Mesothelial cell of epicardium (in vitro differentiated cells): Measurements from ENCODE around the gene KLHDC8B. TPM values are rescaled to one million over a fixed set of nuclear protein-coding genes. Genes with fewer than 3 reads are reported as not detected.

Experiments used
- DNase-seq, 2 experiments: peaks; one replicate each; pipeline ENCODE4 v3.0.0; 2021; ENCODE audit warnings: low spot score in 2 of 2; ENCODE audit not compliant: unreplicated experiment in 2 of 2
- H3K27ac Mint-ChIP-seq: 2 replicates; pipeline ENCODE4 v1.8.0; 2021; ENCODE audit warnings: mixed read lengths
- H3K27me3 Mint-ChIP-seq: 2 replicates; pipeline ENCODE4 v1.8.0; 2021; ENCODE audit warnings: low read depth, mixed read lengths
- H3K36me3 Mint-ChIP-seq: 2 replicates; pipeline ENCODE4 v1.8.0; 2021; ENCODE audit warnings: mixed read lengths
- H3K4me1 Mint-ChIP-seq: 2 replicates; pipeline ENCODE4 v1.8.0; 2021; ENCODE audit warnings: mixed read lengths
- H3K4me3 Mint-ChIP-seq: 2 replicates; pipeline ENCODE4 v1.8.0; 2021; ENCODE audit warnings: mild to moderate bottlenecking, moderate library complexity, mixed read lengths
- H3K9me3 Mint-ChIP-seq: 2 replicates; pipeline ENCODE4 v1.8.0; 2021; ENCODE audit warnings: mixed read lengths
- CTCF ChIP-seq: fragments of 200-600 bp; sonication (generic); IDR thresholded peaks from one replicate; pipeline ENCODE4 v1.5.0; 2021; ENCODE audit warnings: antibody characterized with exemption; ENCODE audit not compliant: unreplicated experiment
- total RNA-seq: library from RNA; stranded (reverse); gene quantifications from 3 replicates; pipeline ENCODE4 v1.2.1, GENCODE V29; 2021

Gene KLHDC8B
- total RNA-seq, 1 donor from 2014 or later, result 55.5 TPM

GRCh38 chr3:49222002-49222401, 50.6 kb downstream of the KLHDC8B start:
- H3K36me3 Mint-ChIP-seq, result peaks cover 9% of the 10 kb centered on the region
- no peak for TF ChIP-seq CTCF
- peaks cover 31% of the 10 kb centered on the region for H3K9me3 Mint-ChIP-seq
- peak overlapping the region; percentile 13 for H3K27ac Mint-ChIP-seq
- H3K27me3 Mint-ChIP-seq, result no peaks in the 10 kb centered on the region
- peaks cover 9% of the 10 kb centered on the region for H3K4me1 Mint-ChIP-seq
- no peak overlapping the region for H3K4me3 Mint-ChIP-seq
- no peak for DNase-seq

Other genes with a start within 250 kb of the KLHDC8B start
- gene P4HTM, start 181.4 kb upstream of the KLHDC8B start, total RNA-seq, result 57.9 to 59.9 TPM (median 58.4 TPM) in 3 replicates
- 384 to 409 TPM (median 396 TPM) in 3 replicates for gene WDR6, start 164.2 kb upstream of the KLHDC8B start, total RNA-seq
- 22.1 to 24.2 TPM (median 23.4 TPM) in 3 replicates for gene DALRD3, start 153.0 kb upstream of the KLHDC8B start, total RNA-seq
- 61.4 to 63.4 TPM (median 62.0 TPM) in 3 replicates for gene NDUFAF3, start 149.5 kb upstream of the KLHDC8B start, total RNA-seq
- 207 to 217 TPM (median 216 TPM) in 3 replicates for gene IMPDH2, start 142.2 kb upstream of the KLHDC8B start, total RNA-seq
- gene QRICH1, start 77.5 kb upstream of the KLHDC8B start, total RNA-seq, result 130 to 133 TPM (median 132 TPM) in 3 replicates
- gene QARS1, start 66.8 kb upstream of the KLHDC8B start, total RNA-seq, result 364 to 373 TPM (median 373 TPM) in 3 replicates
- gene USP19, start 50.8 kb upstream of the KLHDC8B start, total RNA-seq, result 76.2 to 79.7 TPM (median 76.6 TPM) in 3 replicates
- 335 to 359 TPM (median 348 TPM) in 3 replicates for gene LAMB2, start 38.5 kb upstream of the KLHDC8B start, total RNA-seq
- gene CCDC71, start 5.3 kb upstream of the KLHDC8B start, total RNA-seq, result 28.7 to 29.8 TPM (median 28.9 TPM) in 3 replicates
- gene C3orf62, start 105.6 kb downstream of the KLHDC8B start, total RNA-seq, result 13.2 to 14.7 TPM (median 13.4 TPM) in 3 replicates
- 53.1 to 55.3 TPM (median 54.5 TPM) in 3 replicates for gene USP4, start 168.5 kb downstream of the KLHDC8B start, total RNA-seq
- 97.9 to 108 TPM (median 98.7 TPM) in 3 replicates for gene GPX1, start 186.8 kb downstream of the KLHDC8B start, total RNA-seq
- 248 to 261 TPM (median 250 TPM) in 3 replicates for gene RHOA, start 240.4 kb downstream of the KLHDC8B start, total RNA-seq
- 13.7 to 15.8 TPM (median 13.9 TPM) in 3 replicates for gene TCTA, start 240.8 kb downstream of the KLHDC8B start, total RNA-seq